GM19324 (cell line): Measurements from ENCODE around the gene EFEMP2.
"Not testable (repeated sequence)": the region's sequence is repeated elsewhere in the genome, so short reads cannot be mapped to it uniquely, and the experiment has no call there.

Source experiments
- ATAC-seq: cut with Tn5 transposase; IDR thresholded peaks from one replicate; pipeline ENCODE4 v1.9.1; 2021; ENCODE audit warnings: mild to moderate bottlenecking, moderate library complexity; ENCODE audit not compliant: unreplicated experiment, low FRiP score

The EFEMP2 gene

GRCh38 chr11:65900899-65901180 is 28.2 kb upstream of the EFEMP2 start:
- no peak for ATAC-seq

GRCh38 chr11:65900125-65900898 is 27.7 kb upstream of the EFEMP2 start, which contains the start of gene FOSL1:
FOSL1 (minus strand) TSS chr11:65900388; CDS start chr11:65900339, 49 bp downstream.
- ATAC-seq: peak; percentile 80

- ATAC-seq: no peak
Observed at GRCh38 chr11:65899356-65900124, 26.9 kb upstream of the EFEMP2 start.

- no peak for ATAC-seq
Observed at GRCh38 chr11:65898656-65899355, 26.2 kb upstream of the EFEMP2 start.

GRCh38 chr11:65897020-65897471 is 24.4 kb upstream of the EFEMP2 start:
- ATAC-seq: no peak

- ATAC-seq: no peak
Observed at GRCh38 chr11:65896034-65896999, 23.7 kb upstream of the EFEMP2 start.

GRCh38 chr11:65895482-65895981 is 22.9 kb upstream of the EFEMP2 start:
- ATAC-seq: no peak

- no peak for ATAC-seq
Observed at GRCh38 chr11:65894034-65894591, 21.5 kb upstream of the EFEMP2 start.

GRCh38 chr11:65892661-65893317 is 20.2 kb upstream of the EFEMP2 start:
- ATAC-seq: no peak

GRCh38 chr11:65892137-65892540 is 19.5 kb upstream of the EFEMP2 start:
- ATAC-seq: not testable (repeated sequence)

- no peak for ATAC-seq
Observed at GRCh38 chr11:65891219-65892136, 18.9 kb upstream of the EFEMP2 start.

GRCh38 chr11:65890324-65891218 is 18.0 kb upstream of the EFEMP2 start, which contains the start of gene CCDC85B:
CCDC85B (plus strand) TSS chr11:65890673; CDS start chr11:65890784, 111 bp downstream.
- peak; percentile 67 for ATAC-seq

GRCh38 chr11:65888163-65888814 is 15.7 kb upstream of the EFEMP2 start, which contains the start of gene FIBP:
FIBP (minus strand) TSS chr11:65888471; CDS start chr11:65888418, 53 bp downstream.
- peak; percentile 53 for ATAC-seq

GRCh38 chr11:65887723-65888162 is 15.1 kb upstream of the EFEMP2 start:
- no peak for ATAC-seq

- no peak for ATAC-seq
Observed at GRCh38 chr11:65886826-65887722, 14.5 kb upstream of the EFEMP2 start.
